OCI-LY7 (cell line): Measurements from ENCODE around the gene BAHCC1. TPM values are rescaled to one million over a fixed set of nuclear protein-coding genes. Genes with fewer than 3 reads are reported as not detected.

Experiments
- BruUV-seq: library from RNA; stranded (reverse); fragments of 400-500 nt; replicated peaks from 2 replicates; lab custom pipeline; 2021; lab: Mats Ljungman, UMichigan
- CTCF ChIA-PET: fragments of 300-600 bp; sonication (Branson Sonifier 250); formaldehyde crosslinking; loops from one replicate; lab custom pipeline; 2022; ENCODE audit warnings: antibody characterized with exemption; ENCODE audit not compliant: unreplicated experiment; lab: Charles Lee
- POLR2A ChIA-PET: fragments of 300-600 bp; sonication (Branson Sonifier 250); formaldehyde crosslinking; loops from one replicate; lab custom pipeline; 2022; ENCODE audit warnings: antibody characterized with exemption; lab: Charles Lee
- DNase-seq: peaks from one replicate; pipeline ENCODE4 v3.0.0-alpha.2; 2015; ENCODE audit warnings: low spot score
- H2AFZ ChIP-seq: fragments of 200-600 bp; sonication (generic), shearing (Covaris generic); 2 replicates; pipeline ENCODE4 v1.6.1; 2014; ENCODE audit warnings: mild to moderate bottlenecking, antibody characterized with exemption, low read length, moderate library complexity
- H3K27ac ChIP-seq: fragments of 200-600 bp; sonication (generic); 2 replicates; pipeline ENCODE4 v1.5.1; 2014; ENCODE audit warnings: mixed run types, low read depth, mild to moderate bottlenecking, moderate library complexity, low read length, inconsistent platforms; ENCODE audit not compliant: poor library complexity, severe bottlenecking
- H3K36me3 ChIP-seq: fragments of 200-600 bp; sonication (generic); 2 replicates; pipeline ENCODE4 v1.6.1; 2014; ENCODE audit warnings: mild to moderate bottlenecking, antibody characterized with exemption, low read length, moderate library complexity, mixed read lengths; ENCODE audit not compliant: insufficient read depth
- H3K4me1 ChIP-seq: fragments of 200-600 bp; sonication (generic); 2 replicates; pipeline ENCODE4 v1.5.1; 2014; ENCODE audit warnings: mild to moderate bottlenecking, low read length; ENCODE audit not compliant: insufficient read depth, poor library complexity, severe bottlenecking
- H3K4me2 ChIP-seq: fragments of 200-600 bp; sonication (generic); 2 replicates; pipeline ENCODE4 v1.6.1; 2014; ENCODE audit warnings: mild to moderate bottlenecking, low read length
- H3K4me3 ChIP-seq: fragments of 200-600 bp; sonication (generic); 2 replicates; pipeline ENCODE4 v1.5.1; 2014; ENCODE audit warnings: mild to moderate bottlenecking, low read depth, low read length; ENCODE audit not compliant: poor library complexity, severe bottlenecking
- H3K79me2 ChIP-seq: fragments of 200-600 bp; sonication (generic); 2 replicates; pipeline ENCODE4 v1.6.1; 2016; ENCODE audit warnings: low read depth, mild to moderate bottlenecking, low read length, moderate library complexity, mixed read lengths; ENCODE audit not compliant: insufficient read depth
- H3K9me2 ChIP-seq: fragments of 200-600 bp; sonication (generic); 2 replicates; pipeline ENCODE4 v1.6.1; 2016; ENCODE audit warnings: mild to moderate bottlenecking, low read length, mixed read lengths; ENCODE audit not compliant: insufficient read depth
- H3K9me3 ChIP-seq: fragments of 200-600 bp; sonication (generic); 2 replicates; pipeline ENCODE4 v1.6.1; 2014; ENCODE audit warnings: mild to moderate bottlenecking, mixed run types, low read length, mixed read lengths
- H4K20me1 ChIP-seq: fragments of 200-600 bp; sonication (generic); 2 replicates; pipeline ENCODE4 v1.6.1; 2014; ENCODE audit warnings: mild to moderate bottlenecking, antibody characterized with exemption, low read length, moderate library complexity, mixed read lengths; ENCODE audit not compliant: insufficient read depth
- CTCF ChIP-seq: fragments of 200-600 bp; sonication (generic); conservative IDR thresholded peaks from 2 replicates; pipeline ENCODE4 v1.5.1; 2014; ENCODE audit warnings: mild to moderate bottlenecking, antibody characterized with exemption, low read length, moderate library complexity, mixed read lengths
- EZH2phosphoT487 ChIP-seq: fragments of 200-600 bp; sonication (generic); IDR thresholded peaks from 2 replicates; pipeline ENCODE4 v1.6.1; 2018; ENCODE audit warnings: low read depth, borderline replicate concordance, mild to moderate bottlenecking, mixed run types, antibody characterized with exemption, low read length, moderate library complexity, mixed read lengths
- intact Hi-C: fragments of 100-400 bp; cut with micrococcal nuclease; formaldehyde crosslinking; loops from one replicate; pipeline ENCODE4 v1.10.0; 2022; ENCODE audit not compliant: unreplicated experiment
- total RNA-seq, 2 experiments: library from RNA; depleted of rRNA in 1 of 2; stranded (reverse); fragments of >200 nt in 1 of 2; shearing (Covaris generic) in 1 of 2; gene quantifications; 2 replicates each; pipeline ENCODE4 v1.2.3, GENCODE V29; 2014 to 2022

BAHCC1 gene
- total RNA-seq, 2 experiments from 2014 or later, result 5.2 to 5.5 TPM

- DNase-seq, result peak; percentile 84
- H3K9me2 ChIP-seq, result no peaks in the 10 kb centered on the region
- H4K20me1 ChIP-seq, result peaks cover 34% of the 10 kb centered on the region
- ChIA-PET POLR2A (interaction anchor here (1.1 kb wide), 1 partner anchor 39 kb away, joined by 3 read pairs; the partner anchor contains the start of gene FAAP100), CTCF (interaction anchor here (0.6 kb wide), 1 partner anchor 369 kb away, joined by 3 read pairs; no protein-coding TSS in a partner anchor)
- intact Hi-C loops, result loop anchor here (5.0 to 10.0 kb wide), 2 partner anchors 119 to 584 kb away; partner anchors contain the start of genes BAHCC1 and FASN
- peak overlapping the region; percentile 89 for H3K27ac ChIP-seq
- H2AFZ ChIP-seq, result peak overlapping the region; percentile 11; the same call in 1 of the 2 replicates
- H3K4me2 ChIP-seq, result peak overlapping the region; percentile 80
- no TSS peak for BruUV-seq
- H3K79me2 ChIP-seq, result peaks cover 51% of the 10 kb centered on the region
- no peaks in the 10 kb centered on the region for H3K9me3 ChIP-seq
- H3K4me3 ChIP-seq, result peak overlapping the region; percentile 90
- H3K36me3 ChIP-seq, result peaks cover 42% of the 10 kb centered on the region
- peaks cover 64% of the 10 kb centered on the region for H3K4me1 ChIP-seq
- TF ChIP-seq CTCF (no peak), EZH2phosphoT487 (no peak)
Measured at GRCh38 chr17:81513372-81513752, 118.1 kb downstream of the BAHCC1 start.

- Histone ChIP-seq H3K9me3 (no peaks in the 10 kb centered on the region), H3K36me3 (peaks cover 36% of the 10 kb centered on the region), H3K4me2 (peak overlapping the region; percentile 80), H3K9me2 (no peaks in the 10 kb centered on the region), H3K4me1 (peaks cover 68% of the 10 kb centered on the region), H3K79me2 (peaks cover 51% of the 10 kb centered on the region), H4K20me1 (peaks cover 33% of the 10 kb centered on the region), H3K27ac (peak overlapping the region; percentile 89), H3K4me3 (peak overlapping the region; percentile 90), H2AFZ (peak overlapping the region; percentile 11; the same call in 1 of the 2 replicates)
- DNase-seq, result peak; percentile 71
- ChIA-PET POLR2A (interaction anchor here (0.6 kb wide), 1 partner anchor 9 kb away, joined by 4 read pairs; no protein-coding TSS in a partner anchor), CTCF (interaction anchor here (0.6 kb wide), 2 partner anchors 45 to 370 kb away, joined by 3 read pairs; no protein-coding TSS in a partner anchor)
- intact Hi-C loops, result loop anchor here (5.0 to 10.0 kb wide), 2 partner anchors 119 to 583 kb away; partner anchors contain the start of genes BAHCC1 and FASN
- no TSS peak for BruUV-seq
- TF ChIP-seq CTCF (no peak), EZH2phosphoT487 (no peak)
Measured at GRCh38 chr17:81513753-81514488, 118.7 kb downstream of the BAHCC1 start.

- H3K9me2 ChIP-seq, result no peaks in the 10 kb centered on the region
- peaks cover 29% of the 10 kb centered on the region for H4K20me1 ChIP-seq
- H3K4me3 ChIP-seq, result peak overlapping the region; percentile 90
- H3K27ac ChIP-seq, result peak overlapping the region; percentile 89
- CTCF ChIA-PET, result interaction anchor here (0.6 kb wide), 1 partner anchor 45 kb away, joined by 3 read pairs; no protein-coding TSS in a partner anchor
- peaks cover 50% of the 10 kb centered on the region for H3K79me2 ChIP-seq
- peak overlapping the region; percentile 11; the same call in 1 of the 2 replicates for H2AFZ ChIP-seq
- peak overlapping the region; percentile 80 for H3K4me2 ChIP-seq
- POLR2A ChIA-PET, result interaction anchor here (0.6 kb wide), 1 partner anchor 9 kb away, joined by 4 read pairs; no protein-coding TSS in a partner anchor
- intact Hi-C loops, result loop anchor here (5.0 to 10.0 kb wide), 2 partner anchors 120 to 583 kb away; partner anchors contain the start of genes BAHCC1 and FASN
- no peaks in the 10 kb centered on the region for H3K9me3 ChIP-seq
- peaks cover 68% of the 10 kb centered on the region for H3K4me1 ChIP-seq
- TF ChIP-seq CTCF, result no peak
- TF ChIP-seq EZH2phosphoT487, result no peak
- H3K36me3 ChIP-seq, result peaks cover 32% of the 10 kb centered on the region
- BruUV-seq, result no TSS peak
- no peak for DNase-seq
Measured at GRCh38 chr17:81514489-81514738, 119.2 kb downstream of the BAHCC1 start.
